Spinal cord (tissue), 10 donors: ENCODE results near the gene NPAS3. TPM values are rescaled to one million over a fixed set of nuclear protein-coding genes. Genes with fewer than 3 reads are reported as not detected.

ENCODE experiments used
- DNase-seq, 6 donors: peaks; one replicate each; pipeline versions ENCODE4 v3.0.0 to v3.0.0-alpha.2; 2013 to 2015; ENCODE audit warnings: low spot score in 6 of 6, low read depth in 4 of 6
- H3K27ac ChIP-seq: one replicate; pipeline ENCODE4 v1.5.1; 2013; ENCODE audit warnings: low read depth, low read length, control low read depth
- H3K27me3 ChIP-seq: one replicate; pipeline ENCODE4 v1.6.1; 2013; ENCODE audit warnings: low read length; ENCODE audit not compliant: control insufficient read depth, insufficient read depth
- H3K36me3 ChIP-seq: one replicate; pipeline ENCODE4 v1.6.1; 2013; ENCODE audit warnings: low read length; ENCODE audit not compliant: control insufficient read depth, insufficient read depth
- H3K4me1 ChIP-seq: one replicate; pipeline ENCODE4 v1.6.1; 2013; ENCODE audit warnings: low read length; ENCODE audit not compliant: control insufficient read depth, insufficient read depth
- H3K4me3 ChIP-seq: one replicate; pipeline ENCODE4 v1.5.1; 2013; ENCODE audit warnings: low read depth, low read length, control low read depth
- H3K9me3 ChIP-seq: one replicate; pipeline ENCODE4 v1.6.1; 2013; ENCODE audit warnings: low read length; ENCODE audit not compliant: control insufficient read depth, insufficient read depth
- WGBS: methylation state at CpG from one replicate; pipeline ENCODE4 v1.1.5; 2013; ENCODE audit warnings: missing lambda C conversion rate; ENCODE audit not compliant: insufficient coverage; 5-methylcytosine and 5-hydroxymethylcytosine counted together
- polyA plus RNA-seq, 2 donors: library from polyadenylated mRNA; unstranded; fragments of 120-200 nt; gene quantifications; one replicate each; pipeline ENCODE4 v1.2.1, GENCODE V29; 2013; ENCODE audit not compliant: insufficient read length in 2 of 2
- total RNA-seq, 2 donors: library from RNA; depleted of rRNA in 1 of 2; stranded (reverse); fragments of 120-200 nt in 1 of 2; fragments of >200 nt in 1 of 2; gene quantifications; one replicate each; pipeline versions ENCODE4 v1.2.3 to v1.2.4, GENCODE V29; 2013 to 2014
- donor health status: healthy.

The NPAS3 gene
- total and polyA plus RNA-seq, 4 donors: 23.2 to 77.3 (median 50.8) TPM

DNA sequence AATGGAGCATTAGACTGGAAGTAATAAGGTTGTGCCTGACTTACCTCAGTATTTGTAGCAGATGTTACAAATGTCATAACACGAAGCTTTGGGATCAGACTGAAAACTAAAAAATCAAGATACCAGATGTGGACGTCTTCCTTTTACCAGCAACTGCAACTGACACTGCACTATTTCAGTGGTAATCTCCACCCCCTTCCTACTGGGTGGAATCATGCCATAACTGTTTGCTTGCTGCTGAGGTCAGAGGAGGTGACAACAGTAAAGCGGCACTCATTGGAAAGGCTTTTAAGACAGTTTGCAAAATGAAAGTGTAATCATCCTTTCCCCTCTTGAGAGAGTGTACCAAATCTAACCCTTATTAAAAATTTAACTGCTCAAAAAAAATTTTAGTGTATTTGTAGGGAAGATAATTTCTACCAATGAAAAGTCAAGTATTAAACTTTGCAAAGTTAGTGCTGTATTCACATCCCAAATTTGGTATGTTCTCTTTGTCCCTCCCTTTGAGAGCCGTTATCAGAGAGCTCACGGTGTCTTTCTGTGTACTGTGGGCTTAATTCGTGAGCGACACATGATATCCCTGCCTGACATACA is 420.7 kb downstream of the NPAS3 start:
- Histone ChIP-seq H3K4me3 (no peak overlapping the region), H3K27me3 (no peaks in the 10 kb centered on the region), H3K27ac (no peak overlapping the region), H3K4me1 (peaks cover 5% of the 10 kb centered on the region), H3K9me3 (no peaks in the 10 kb centered on the region), H3K36me3 (no peaks in the 10 kb centered on the region)
- no peak for DNase-seq
- 100% methylated on average over 1 of the region's 7 CpGs for WGBS

DNA sequence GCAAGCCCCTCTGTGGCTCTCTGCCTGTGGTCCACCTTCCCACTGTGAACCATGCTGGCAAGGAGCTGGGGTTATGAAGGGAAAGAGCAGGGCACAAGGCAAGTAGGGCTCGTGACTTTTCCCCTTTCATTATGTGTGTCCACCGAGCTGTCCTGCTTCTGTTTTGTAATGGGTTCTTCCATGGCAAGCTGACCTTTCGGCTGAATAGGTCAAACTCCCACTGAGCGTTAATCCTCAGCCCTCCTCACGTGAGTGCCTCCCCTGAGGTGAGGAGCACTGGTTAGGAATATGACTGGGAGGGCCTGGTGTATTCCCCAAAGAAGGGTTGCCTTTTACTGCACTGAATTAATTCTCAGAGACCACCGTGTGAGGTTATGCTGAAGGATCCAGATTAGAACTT is 424.3 kb downstream of the NPAS3 start:
- no peaks in the 10 kb centered on the region for H3K4me1 ChIP-seq
- 45% methylated on average over 2 of the region's 6 CpGs for WGBS
- H3K36me3 ChIP-seq: no peaks in the 10 kb centered on the region
- no peak overlapping the region for H3K4me3 ChIP-seq
- DNase-seq: no peak
- no peak overlapping the region for H3K27ac ChIP-seq
- no peaks in the 10 kb centered on the region for H3K9me3 ChIP-seq
- no peaks in the 10 kb centered on the region for H3K27me3 ChIP-seq

DNA sequence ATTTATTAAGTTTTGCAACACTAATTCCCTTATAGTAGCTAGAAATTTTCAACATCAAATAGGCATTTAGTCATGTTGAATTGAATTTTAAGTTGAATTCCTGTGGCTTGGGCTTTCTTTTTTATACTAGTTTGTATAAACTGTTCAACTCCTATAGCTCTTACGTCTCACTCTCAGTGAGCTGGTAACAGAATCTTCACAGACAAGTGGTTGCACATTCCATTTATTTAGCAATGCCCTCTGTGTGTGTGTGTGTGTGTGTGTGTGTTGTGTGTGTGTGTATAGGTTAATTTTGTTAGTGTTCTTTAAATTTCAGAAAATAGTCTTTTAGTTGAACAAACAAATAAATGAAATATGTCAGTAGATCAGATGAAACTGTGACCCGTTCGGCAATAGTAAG is 425.0 kb downstream of the NPAS3 start:
- 81% methylated on average over 2 of the region's 3 CpGs for WGBS
- Histone ChIP-seq H3K4me1 (no peaks in the 10 kb centered on the region), H3K9me3 (no peaks in the 10 kb centered on the region), H3K27me3 (no peaks in the 10 kb centered on the region), H3K27ac (no peak overlapping the region), H3K36me3 (no peaks in the 10 kb centered on the region), H3K4me3 (no peak overlapping the region)
- no peak for DNase-seq

DNA sequence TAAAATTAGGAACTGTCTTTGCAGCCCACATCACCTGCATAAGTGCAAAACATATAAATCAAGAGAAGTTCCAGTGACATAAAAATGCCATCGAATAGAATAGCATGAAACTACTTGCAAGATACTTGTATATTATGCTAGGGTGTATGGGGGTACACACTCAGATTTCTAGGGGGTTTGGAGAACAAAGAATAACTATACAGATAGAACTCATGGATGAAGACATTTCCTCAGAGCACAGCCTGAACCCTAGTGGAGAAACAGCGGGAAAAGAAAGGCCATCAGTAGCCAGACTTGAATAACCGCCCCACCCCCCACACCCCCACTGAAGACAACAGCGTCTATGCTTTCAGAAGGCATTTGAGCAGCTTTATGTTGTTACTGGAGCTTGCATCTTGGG is 425.8 kb downstream of the NPAS3 start:
- Histone ChIP-seq H3K4me3 (no peak overlapping the region), H3K9me3 (no peaks in the 10 kb centered on the region), H3K4me1 (no peaks in the 10 kb centered on the region), H3K27me3 (no peaks in the 10 kb centered on the region), H3K36me3 (no peaks in the 10 kb centered on the region), H3K27ac (no peak overlapping the region)
- peak in 2 of 6 donors; percentile 38 to 44 for DNase-seq
- no CpG with 5 or more reads among the region's 4 CpGs for WGBS

DNA sequence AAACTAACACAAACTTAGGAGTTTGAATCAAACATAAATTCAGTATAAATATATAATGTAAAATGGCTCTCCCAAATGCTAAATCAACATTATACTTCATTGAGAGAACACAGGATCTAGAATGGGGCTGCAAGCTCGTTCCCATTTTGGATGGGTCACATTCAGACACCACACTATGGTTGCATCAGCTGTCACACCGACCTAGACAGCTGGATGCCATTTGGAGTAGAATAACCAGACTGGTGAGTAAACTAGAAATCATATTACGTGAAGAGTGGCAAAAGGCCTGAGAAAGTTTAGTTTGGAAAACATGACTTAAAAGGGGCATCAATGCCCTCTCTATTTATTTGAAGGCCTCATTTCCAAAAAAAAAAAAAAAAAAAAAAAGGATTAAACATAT is 430.4 kb downstream of the NPAS3 start:
- Histone ChIP-seq H3K4me1 (no peaks in the 10 kb centered on the region), H3K27me3 (no peaks in the 10 kb centered on the region), H3K9me3 (no peaks in the 10 kb centered on the region), H3K4me3 (no peak overlapping the region), H3K27ac (no peak overlapping the region), H3K36me3 (no peaks in the 10 kb centered on the region)
- WGBS: 100% methylated on average over 1 of the region's 3 CpGs
- no peak for DNase-seq

DNA sequence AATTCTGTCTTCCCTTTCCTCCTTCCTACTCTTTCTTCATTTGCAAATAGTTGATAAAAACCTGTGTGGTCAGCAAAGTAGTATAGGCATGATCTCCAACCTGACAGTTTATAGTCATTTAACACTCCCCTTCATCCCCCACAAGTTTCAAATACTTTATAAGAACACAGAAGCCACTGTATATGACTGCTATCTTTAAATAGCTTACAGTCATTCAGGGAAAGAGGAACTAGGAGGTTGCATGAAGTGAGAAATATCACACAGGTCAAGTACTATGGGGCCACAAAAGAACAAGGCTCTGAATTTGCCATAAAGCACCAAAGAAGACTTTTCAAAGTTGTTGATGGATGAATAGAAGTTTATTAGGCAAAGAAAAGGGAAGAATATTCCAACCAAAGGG is 431.3 kb downstream of the NPAS3 start:
- H3K4me1 ChIP-seq: no peaks in the 10 kb centered on the region

DNA sequence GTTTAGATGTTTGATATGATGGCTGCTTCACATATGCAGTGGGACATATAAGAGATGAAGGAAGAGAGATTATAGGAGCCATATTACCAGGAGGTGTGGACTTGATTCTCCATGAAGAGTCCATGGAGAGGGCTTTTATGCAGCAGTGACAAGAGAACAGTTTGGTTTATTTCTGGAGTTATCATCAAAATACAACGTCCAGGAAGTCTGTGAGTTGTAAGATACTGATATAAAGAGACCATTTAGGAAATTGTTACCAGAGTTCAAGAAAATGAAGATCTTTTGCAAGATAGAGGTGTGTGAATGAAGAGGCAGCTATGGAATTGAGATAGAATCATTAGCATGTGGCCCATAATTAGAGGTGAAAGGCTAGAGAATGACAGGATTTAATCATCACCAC is 431.7 kb downstream of the NPAS3 start:
- no peak overlapping the region for H3K27ac ChIP-seq
- H3K36me3 ChIP-seq: no peaks in the 10 kb centered on the region
- H3K4me1 ChIP-seq: no peaks in the 10 kb centered on the region
- DNase-seq: no peak
- no peaks in the 10 kb centered on the region for H3K9me3 ChIP-seq
- H3K27me3 ChIP-seq: no peaks in the 10 kb centered on the region
- WGBS: 100% methylated on average over 1 of the region's 1 CpG
- no peak overlapping the region for H3K4me3 ChIP-seq

More for the DNA sequence above, 431.3 kb downstream of the NPAS3 start:
- no peaks in the 10 kb centered on the region for H3K27me3 ChIP-seq
- H3K36me3 ChIP-seq: no peaks in the 10 kb centered on the region
- H3K27ac ChIP-seq: no peak overlapping the region
- no peaks in the 10 kb centered on the region for H3K9me3 ChIP-seq
- no peak for DNase-seq
- H3K4me3 ChIP-seq: no peak overlapping the region

DNA sequence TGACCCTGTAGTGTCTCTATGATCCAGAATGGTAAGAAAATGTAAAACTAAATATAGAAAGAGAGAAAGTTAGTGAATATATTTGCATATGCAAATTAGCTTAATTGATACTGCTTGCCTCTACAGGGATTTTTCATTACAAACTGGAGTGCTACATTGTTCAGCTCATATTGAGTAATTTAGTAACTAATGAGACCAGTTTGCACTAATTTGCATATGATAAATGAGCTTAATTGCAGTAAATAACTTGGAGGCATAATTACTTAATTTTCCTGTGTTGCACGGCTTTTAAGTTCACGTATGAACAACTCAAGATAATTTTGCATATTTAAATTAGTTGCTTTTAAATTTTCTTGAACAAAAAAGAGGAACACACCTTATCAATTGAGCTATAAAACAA is 436.5 kb downstream of the NPAS3 start:
- Histone ChIP-seq H3K9me3 (no peaks in the 10 kb centered on the region), H3K36me3 (no peaks in the 10 kb centered on the region), H3K4me1 (no peaks in the 10 kb centered on the region), H3K27ac (no peak overlapping the region), H3K4me3 (no peak overlapping the region), H3K27me3 (no peaks in the 10 kb centered on the region)
- peak in 2 of 6 donors; percentile 19 to 78 for DNase-seq
- no CpG with 5 or more reads among the region's 2 CpGs for WGBS

DNA sequence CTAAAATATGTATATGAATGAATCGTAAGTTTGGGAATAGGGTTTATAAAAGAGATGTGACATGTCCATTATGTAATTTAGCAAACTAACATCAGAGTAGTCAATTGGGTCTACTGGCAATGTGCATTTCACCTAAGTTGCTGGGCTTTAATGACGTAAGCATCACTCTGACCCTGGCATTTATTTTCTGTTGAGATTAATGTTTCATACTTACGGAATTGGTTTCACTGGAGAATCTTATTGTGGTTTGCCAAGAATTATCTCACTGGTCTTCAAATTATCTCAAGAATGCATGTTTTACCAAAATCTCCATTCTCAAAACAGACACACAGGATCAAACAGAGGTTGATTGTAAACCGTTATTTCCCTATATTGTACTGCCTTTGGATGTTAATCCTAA is 437.1 kb downstream of the NPAS3 start:
- Histone ChIP-seq H3K27ac (no peak overlapping the region), H3K4me3 (no peak overlapping the region), H3K4me1 (no peaks in the 10 kb centered on the region), H3K9me3 (no peaks in the 10 kb centered on the region), H3K27me3 (no peaks in the 10 kb centered on the region), H3K36me3 (no peaks in the 10 kb centered on the region)
- no peak for DNase-seq
- no CpG with 5 or more reads among the region's 4 CpGs for WGBS

DNA sequence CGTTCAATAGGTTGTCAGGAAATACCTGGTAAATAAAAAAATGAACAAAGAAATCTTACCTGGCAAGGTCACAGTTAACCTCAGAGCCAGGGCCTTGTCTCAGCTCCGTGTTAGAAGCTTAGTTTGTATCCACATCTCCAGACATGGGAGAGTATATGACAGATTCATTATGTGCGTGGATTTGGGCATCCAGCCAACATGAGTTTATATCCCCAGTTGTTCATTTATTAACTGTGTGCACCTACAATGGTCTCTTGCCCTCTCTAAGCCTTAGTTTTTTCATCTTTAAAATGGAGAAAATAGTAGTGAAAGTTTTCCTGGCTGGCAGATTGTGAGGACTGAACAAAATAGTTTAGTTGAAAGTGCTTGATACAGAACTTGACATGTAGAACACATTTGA is 437.8 kb downstream of the NPAS3 start:
- no peak for DNase-seq
- no peak overlapping the region for H3K27ac ChIP-seq
- H3K27me3 ChIP-seq: no peaks in the 10 kb centered on the region
- no peak overlapping the region for H3K4me3 ChIP-seq
- no peaks in the 10 kb centered on the region for H3K4me1 ChIP-seq
- H3K36me3 ChIP-seq: no peaks in the 10 kb centered on the region
- no CpG with 5 or more reads among the region's 3 CpGs for WGBS
- H3K9me3 ChIP-seq: no peaks in the 10 kb centered on the region
